GM19351 (cell line): ENCODE measurements around the gene ARMC7.
"Not testable (repeated sequence)": the region's sequence is repeated elsewhere in the genome, so short reads cannot be mapped to it uniquely, and the experiment has no call there.

ENCODE experiments used
- ATAC-seq: cut with Tn5 transposase; IDR thresholded peaks from one replicate; pipeline ENCODE4 v1.9.1; 2021; ENCODE audit warnings: mild to moderate bottlenecking, moderate library complexity; ENCODE audit not compliant: unreplicated experiment

The ARMC7 gene

DNA sequence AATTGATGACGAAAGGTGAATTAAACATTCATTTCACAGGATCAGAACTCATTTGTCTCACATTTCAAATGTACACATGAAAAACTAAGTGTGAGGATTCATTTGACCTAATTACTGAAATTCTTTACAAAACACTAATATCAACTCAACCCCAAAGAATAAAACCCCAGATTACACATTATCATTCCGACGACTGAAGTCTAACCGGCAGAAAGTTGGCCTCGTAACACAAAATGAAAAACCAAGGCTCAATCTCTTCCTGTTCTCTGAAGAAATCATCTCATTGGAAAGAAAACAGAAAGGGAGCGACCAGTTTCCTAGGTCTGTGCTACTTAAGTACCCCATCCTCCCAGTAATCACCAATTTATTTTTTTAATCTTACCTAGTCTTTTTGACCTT is 42.8 kb downstream of the ARMC7 start:
- no peak for ATAC-seq

- no peak for ATAC-seq
Measured at GRCh38 chr17:75152922-75153779, 43.4 kb downstream of the ARMC7 start.

DNA sequence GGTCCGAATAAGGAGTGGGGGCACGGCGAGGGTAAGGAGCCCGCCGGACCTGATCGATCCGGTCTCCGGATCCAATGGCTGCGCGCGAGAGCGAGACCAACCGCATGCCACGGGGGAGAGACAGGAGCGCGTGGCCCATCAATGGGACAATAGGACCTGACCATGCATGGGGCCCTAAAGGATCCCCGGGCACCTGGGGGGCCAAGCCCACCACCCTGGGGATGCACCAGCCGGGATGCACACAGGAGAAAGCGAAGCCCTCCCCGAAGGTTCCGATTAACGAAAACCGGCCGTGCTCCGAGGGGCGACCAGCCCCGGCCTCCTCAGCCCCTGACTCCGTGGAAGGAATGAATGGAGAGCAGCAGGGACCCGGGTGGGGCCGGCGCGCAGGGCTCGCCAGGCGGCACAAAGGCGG is 44.0 kb downstream of the ARMC7 start:
- ATAC-seq = peak; percentile 1

DNA sequence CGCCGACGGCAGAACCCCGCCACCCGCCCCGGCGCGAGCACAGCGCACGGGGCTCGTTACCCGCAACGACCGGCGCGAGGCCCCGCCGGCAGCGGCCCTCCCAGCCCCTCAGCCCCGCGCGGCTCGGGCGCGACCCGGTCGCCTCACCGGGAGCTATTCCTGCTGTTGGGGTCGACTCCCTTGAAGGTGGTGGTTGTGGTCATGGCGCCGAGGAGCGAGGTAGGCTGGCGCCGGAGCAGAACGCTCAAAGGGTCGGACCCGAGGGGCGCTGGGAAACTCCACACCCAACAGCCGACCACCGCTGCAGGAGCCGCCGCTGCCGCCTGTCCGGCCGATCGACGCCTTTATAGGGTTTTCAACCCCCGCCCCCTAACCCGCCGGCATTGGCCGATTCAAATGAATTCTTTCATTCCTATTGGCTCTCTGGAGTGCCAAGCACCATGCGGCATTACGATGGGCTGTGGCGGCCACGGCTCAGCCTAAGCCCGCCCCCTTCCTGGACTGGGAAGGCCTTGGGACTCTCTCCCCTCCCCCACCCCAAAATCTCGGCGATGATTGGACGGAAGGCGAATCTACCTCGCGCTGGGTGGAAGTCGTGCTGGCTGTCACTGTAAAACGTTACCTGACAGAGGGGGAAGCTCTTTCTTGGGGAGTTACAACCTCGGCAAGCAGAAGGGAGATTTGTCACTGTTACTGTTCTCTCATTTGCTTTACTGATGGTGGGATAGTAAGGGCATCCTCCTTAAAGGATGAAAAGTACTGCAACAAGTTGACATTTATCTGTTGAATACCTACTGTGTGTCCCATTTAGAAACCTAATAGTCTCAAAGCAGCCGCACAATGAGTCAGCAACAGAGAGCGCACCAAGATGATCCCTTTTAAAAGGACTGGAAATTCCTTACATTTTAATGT is 44.7 kb downstream of the ARMC7 start, which contains the start of gene JPT1:
Gene JPT1, minus strand, starts transcription at position 318 of the 912 bp plus-strand sequence. Its CDS starts 115 bp downstream, at position 203.
- peak; percentile 96 for ATAC-seq

DNA sequence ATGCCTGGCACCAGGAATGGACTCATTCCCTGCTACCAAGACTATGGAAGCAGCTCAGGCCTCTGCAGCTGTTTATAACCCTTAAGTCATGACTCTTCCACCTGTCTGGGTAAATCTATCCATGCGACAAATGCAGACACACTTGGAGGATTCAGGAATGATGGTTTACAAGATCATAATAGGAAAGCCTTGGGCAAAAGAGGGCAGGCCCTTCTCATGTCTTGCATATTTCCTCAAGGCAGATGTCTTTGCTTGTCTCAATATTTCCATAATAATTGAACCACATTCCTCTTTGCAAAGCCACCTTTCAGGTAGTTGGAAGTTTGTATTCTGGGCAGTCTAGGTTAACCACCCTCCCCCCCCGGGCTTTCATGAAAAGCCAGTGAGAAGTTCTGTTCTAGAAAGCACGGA is 45.4 kb downstream of the ARMC7 start:
- no peak for ATAC-seq

- ATAC-seq = not testable (repeated sequence)
Measured at GRCh38 chr17:75158480-75158879, 48.7 kb downstream of the ARMC7 start.

DNA sequence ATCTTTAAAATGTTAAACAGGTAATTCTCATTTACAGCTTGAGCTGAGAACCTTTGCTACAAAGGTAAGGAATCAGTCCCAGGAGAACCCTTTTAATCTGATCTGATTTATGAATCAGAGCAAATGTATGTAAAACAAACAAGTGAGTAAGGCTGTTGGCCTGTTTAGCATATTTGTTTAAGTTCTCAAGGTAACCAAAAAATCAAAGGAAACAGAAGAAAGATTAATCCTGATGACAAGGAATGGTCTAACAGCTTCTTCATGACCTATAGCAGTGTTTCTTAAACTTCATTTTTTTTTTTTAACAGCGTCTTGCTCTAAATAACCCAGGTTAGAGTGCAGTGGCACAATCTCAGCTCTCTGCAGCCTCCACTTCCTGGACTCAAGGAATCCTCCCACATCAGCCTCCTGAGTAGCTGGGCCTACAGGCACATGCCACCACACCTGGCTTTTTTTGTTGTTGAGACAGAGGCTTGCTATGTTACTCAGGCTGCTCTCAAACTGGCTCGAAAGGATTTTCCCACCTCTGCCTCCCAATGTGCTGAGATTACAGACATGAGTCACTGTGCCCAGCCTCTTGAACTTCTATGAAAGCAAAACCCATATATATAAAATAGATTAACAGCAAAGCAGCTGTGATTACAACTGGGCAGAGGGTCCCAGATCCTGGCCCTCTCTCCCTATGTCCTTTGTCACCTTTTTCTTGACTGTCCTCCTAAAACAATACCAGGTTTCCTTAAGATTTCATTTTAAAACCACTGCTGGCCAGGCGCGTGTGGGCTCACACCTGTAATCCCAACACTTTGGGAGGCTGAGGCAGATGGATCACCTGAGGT is 49.6 kb downstream of the ARMC7 start:
- no peak for ATAC-seq

DNA sequence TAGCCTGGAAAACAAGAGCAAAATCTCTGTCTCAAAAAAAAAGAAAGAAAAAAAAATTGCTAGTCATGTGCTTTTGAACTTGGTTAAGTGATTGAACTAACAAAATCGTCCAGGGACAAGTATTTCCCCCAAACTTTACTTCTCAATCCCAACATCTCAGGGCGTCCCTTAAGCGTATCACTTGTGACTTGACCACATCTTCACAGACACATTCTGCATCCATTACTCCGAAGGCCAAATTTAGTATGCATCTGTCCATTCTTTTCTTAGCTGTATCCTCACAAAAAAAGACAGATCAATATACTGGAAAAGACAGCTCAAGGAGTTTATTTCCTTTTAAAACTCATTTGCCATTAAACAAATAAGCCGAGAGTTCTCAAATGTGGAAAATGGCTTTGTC is 50.4 kb downstream of the ARMC7 start:
- ATAC-seq = no peak

- ATAC-seq = no peak
Measured at GRCh38 chr17:75163074-75163473, 53.3 kb downstream of the ARMC7 start.

- ATAC-seq = not testable (repeated sequence)
Measured at GRCh38 chr17:75164606-75165005, 54.8 kb downstream of the ARMC7 start.

DNA sequence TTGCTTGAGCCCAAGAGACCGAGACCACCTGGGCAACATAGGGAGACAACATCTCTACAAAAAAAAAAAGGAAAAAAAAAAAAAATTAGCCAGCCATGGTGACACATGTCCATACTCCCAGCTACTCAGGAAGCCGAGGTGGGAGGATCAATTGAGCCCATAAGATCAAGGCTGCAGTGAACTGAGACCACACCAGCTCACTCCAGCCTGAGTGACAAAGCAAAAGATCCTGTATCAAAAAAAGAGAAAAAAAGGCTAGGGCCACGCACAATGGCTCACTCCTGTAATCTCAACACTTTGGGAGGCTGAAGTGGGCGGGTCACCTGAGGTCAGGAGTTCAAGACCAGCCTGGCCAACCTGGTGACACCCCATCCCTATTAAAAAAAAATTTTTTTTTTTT is 59.2 kb downstream of the ARMC7 start:
- no peak for ATAC-seq

GRCh38 chr17:75173526-75173925 is 63.8 kb downstream of the ARMC7 start:
- ATAC-seq = no peak

DNA sequence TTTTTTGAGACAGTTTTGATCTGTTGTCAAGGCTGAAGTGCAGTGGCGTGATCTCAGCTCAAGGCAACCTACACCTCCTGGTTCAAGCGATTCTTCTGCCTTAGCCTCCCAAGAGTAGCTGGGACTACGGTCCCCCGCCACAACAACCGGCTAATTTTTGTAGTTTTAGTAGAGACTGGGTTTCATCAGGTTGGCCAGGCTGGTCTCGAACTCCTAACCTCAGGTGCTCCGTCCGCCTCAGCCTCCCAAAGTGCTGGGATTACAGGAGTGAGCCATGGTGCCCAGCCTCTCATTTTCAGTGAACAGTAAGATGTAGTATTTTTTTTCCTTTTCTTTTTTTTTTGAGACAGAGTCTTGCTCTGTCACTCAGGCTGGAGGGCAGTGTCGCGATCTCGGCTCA is 65.2 kb downstream of the ARMC7 start:
- ATAC-seq = no peak

- no peak for ATAC-seq
Measured at GRCh38 chr17:75176625-75177024, 66.9 kb downstream of the ARMC7 start.

GRCh38 chr17:75178453-75178852 is 68.7 kb downstream of the ARMC7 start:
- no peak for ATAC-seq
